ENCODE results near the gene RNF223.
"Not testable (repeated sequence)": the region's sequence is repeated elsewhere in the genome, so short reads cannot be mapped to it uniquely, and the experiment has no call there.

Gene RNF223

DNA sequence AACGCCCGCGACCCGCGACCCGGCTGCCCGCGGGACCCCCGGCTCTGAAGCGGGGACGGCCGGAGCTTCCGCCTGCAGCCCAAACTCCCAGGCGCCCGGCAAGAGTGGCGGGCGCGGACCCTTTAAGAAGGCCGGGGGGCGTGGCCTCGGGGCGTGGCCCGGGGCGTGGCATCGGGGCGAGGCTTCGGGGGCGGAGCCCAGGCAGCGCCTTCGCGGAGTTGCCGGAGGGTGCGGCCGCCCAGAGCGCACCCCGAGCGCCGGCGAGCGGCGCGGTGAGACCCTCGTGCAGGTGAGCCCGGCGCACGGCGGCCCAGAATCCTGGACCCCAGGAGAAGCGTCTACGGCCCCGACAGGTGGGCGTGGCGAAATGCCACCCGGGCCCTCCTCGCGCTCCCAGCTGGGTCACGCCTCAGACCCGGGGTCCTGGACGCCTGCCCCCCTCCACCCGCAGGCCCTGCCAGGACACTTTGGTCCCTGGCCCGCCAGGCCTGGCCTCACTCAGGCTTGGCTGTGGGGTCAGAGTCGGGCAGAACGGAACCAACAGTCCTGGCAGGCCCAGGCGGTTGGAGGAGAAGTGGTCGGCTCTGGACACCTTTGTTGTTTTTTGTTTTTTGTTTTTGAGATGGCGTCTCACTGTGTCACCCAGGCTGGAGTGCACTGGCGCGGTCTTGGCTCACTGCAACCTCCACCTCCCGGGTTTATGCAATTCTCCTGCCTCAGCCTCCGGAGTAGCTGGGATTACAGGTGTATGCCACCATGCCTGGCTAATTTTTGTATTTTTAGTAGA is 14.4 kb downstream of the RNF223 start:
- DNase-seq (ENCODE audit: low spot score), result peak; percentile 54

DNA sequence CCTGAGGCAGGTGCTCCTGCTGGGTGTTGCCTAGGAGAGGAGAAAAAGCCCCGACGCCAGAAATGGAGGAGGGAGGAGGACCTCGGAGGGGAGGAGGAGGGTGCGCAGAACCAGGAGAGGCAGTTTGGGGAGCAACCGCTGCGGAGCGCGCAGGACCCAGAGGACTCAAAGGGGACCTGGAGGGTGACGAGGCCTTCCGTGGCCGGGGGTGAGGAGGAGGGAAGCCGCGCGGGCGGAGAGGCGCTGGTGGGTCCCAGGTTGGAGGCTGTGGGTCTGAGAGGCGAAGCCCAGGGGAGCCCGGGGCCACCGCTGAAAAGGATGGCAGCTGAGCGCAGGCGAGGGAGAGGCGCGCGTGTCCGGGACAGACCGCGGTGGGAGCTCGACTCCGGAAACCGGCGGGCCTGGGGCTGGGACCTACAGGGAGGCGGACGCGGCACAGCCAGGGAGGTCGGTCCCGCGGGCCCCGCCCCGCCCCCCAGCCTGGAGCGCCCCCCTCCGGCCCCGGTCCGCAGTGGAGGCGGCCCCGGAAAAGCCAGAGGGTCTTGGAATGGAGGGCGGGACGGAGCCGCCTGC is 15.1 kb downstream of the RNF223 start:
- no peak for DNase-seq (ENCODE audit: low spot score)

DNA sequence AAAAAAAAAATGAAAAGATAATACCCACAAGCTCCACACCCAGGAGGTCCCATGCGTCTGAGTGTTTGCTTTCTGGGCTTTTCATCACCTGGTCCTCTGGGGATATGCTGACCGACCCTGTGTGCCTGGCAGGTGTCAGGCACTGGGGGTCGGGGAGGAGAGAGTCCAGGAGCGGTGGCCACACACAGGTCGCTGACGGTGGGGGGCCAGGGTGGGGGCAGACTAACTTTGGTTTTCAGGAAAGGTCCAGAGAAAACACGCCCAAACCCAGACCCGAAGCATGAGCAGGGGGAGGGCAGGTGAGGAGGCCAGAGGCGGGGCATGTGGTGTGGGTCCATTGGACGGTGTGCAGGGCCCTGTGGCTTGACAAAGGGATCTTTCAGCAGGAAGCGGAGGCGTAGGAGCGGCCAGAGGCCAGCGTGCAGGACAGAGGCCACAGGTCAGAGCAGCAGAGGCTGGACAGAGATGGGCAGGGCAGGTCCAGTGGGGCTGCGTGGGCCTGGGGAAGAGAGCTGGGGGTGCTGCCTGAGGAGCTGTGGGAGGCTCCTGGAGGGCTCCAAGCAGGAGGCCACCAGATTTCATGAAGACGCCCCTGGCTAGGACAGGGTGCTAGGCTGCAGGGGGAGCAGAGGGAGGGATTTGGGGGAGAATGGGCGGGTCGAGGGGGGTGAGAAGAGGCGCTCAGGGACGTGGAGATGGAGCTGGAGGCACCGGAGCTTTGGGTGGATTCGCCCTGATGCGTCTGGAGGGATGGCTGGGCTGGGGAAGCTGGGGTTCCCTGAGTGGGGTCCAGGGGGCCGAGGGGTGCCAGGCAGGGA is 15.8 kb downstream of the RNF223 start:
- DNase-seq (ENCODE audit: low spot score), result no peak

DNA sequence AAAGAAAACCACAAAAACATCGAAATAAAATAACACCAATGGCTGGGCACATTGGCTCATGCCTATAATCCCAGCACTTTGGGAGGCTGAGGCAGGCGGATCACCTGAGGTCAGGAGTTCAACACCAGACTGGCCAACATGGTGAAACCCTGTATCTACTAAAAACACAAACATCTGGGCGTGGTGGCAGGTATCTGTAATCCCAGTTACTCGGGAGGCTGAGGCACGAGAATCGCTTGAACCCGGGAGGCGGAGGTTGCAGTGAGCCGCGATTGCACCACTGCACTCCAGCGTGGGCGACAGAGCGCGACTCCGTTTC is 16.4 kb downstream of the RNF223 start:
- not testable (repeated sequence) for DNase-seq (ENCODE audit: low spot score)

DNA sequence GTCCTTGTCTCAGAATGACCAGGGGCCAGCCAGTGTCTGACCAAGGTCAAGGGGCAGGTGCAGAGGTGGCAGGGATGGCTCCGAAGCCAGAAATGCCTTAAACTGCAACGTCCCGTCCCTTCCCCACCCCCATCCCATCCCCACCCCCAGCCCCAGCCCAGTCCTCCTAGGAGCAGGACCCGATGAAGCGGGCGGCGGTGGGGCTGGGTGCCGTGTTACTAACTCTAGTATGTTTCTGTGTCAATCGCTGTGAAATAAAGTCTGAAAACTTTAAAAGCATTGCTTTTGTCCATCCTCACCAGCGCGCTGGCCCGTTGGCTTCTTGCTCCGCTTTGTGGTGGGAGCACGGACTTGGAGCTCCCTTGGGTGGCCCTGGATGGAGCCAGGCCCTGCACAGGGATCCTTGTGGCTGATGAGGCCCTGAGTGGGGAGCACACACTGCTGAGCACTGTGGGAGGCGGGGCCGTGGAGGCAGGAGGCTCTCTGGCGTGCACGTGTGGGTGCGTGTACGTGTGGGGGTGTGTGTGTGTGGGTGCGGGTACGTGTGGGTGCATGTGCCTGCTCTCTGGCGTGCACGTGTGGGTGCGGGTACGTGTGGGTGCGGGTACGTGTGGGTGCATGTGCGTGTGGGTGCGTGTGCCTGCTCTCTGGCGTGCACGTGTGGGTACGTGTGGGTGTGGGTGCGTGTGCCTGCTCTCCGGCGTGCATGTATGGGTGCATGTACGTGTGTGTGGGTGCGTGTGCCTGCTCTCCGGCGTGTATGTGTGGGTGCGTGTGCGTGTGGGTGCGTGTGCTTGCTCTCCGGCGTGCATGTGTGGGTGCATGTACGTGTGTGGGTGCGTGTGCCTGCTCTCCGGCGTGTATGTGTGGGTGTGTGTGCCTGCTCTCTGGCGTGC is 18.0 kb downstream of the RNF223 start:
- no peak for DNase-seq (ENCODE audit: low spot score)

DNA sequence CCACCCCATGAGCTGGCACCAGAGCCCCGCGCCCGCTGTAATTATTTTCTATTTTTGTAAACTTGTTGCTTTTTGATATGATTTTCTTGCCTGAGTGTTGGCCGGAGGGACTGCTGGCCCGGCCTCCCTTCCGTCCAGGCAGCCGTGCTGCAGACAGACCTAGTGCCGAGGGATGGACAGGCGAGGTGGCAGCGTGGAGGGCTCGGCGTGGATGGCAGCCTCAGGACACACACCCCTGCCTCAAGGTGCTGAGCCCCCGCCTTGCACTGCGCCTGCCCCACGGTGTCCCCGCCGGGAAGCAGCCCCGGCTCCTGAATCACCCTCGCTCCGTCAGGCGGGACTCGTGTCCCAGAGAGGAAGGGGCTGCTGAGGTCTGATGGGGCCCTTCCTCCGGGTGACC is 19.1 kb downstream of the RNF223 start:
- DNase-seq (ENCODE audit: low spot score), result no peak

DNA sequence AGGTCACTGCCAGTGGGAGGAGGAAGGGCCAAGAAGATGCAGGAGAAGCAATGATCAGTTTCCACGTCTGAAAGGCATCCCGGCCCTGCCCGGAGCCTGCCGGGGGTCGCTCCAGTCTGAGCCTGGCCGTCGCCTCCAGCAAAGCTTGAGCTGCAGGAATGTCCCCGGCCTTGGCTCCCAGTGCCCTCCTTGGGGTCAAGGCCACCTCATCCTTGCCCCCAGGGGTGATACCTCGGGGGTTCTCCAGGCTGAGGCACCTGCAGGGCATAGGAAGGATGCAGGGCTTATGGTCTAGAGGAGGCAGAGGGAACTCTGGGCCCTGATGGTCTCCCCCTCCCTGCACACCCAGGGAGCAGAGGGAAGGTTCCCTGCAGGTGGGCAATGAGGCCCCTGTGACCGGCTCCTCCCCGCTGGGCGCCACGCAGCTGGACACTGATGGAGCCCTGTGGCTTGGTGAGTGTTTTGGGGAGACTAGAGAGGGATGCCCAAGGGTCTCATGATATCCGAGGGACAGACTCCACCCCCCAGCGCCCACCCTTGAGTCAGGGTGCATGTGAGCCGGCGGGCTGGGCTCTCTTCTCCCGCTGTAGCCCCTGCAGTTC is 19.9 kb downstream of the RNF223 start:
- DNase-seq (ENCODE audit: low spot score), result no peak

DNA sequence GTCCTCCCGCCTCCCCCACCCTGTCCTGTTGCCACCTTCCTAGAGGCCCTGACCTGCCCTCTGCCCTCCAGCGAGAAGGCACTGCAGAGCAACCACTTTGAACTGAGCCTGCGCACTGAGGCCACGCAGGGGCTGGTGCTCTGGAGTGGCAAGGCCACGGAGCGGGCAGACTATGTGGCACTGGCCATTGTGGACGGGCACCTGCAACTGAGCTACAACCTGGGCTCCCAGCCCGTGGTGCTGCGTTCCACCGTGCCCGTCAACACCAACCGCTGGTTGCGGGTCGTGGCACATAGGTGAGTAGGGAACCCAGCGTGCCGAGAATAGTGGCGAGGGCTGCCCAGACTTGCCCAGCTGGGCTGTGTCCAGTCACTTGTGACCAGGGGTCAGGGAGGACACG is 20.4 kb downstream of the RNF223 start:
- no peak for DNase-seq (ENCODE audit: low spot score)

DNA sequence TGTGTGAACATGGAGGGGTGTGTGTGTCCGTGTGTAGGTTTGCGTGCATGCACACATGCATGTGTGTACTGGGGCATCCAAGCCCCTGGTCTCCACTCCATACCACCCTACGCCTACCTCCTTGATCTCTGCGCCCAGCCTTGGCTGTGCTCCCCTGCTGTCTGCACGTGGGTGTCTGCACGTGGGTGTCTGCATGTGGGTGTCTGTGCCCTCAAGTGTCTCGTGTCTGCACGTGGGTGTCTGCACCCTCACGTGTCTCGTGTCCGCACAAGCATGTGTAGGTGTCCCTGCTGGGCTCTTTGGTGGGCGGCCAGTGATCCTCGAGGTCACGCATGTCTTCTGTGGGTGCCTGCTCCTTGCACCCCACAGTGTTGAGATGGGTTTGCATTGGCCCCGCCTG is 21.1 kb downstream of the RNF223 start:
- DNase-seq (ENCODE audit: low spot score), result no peak

DNA sequence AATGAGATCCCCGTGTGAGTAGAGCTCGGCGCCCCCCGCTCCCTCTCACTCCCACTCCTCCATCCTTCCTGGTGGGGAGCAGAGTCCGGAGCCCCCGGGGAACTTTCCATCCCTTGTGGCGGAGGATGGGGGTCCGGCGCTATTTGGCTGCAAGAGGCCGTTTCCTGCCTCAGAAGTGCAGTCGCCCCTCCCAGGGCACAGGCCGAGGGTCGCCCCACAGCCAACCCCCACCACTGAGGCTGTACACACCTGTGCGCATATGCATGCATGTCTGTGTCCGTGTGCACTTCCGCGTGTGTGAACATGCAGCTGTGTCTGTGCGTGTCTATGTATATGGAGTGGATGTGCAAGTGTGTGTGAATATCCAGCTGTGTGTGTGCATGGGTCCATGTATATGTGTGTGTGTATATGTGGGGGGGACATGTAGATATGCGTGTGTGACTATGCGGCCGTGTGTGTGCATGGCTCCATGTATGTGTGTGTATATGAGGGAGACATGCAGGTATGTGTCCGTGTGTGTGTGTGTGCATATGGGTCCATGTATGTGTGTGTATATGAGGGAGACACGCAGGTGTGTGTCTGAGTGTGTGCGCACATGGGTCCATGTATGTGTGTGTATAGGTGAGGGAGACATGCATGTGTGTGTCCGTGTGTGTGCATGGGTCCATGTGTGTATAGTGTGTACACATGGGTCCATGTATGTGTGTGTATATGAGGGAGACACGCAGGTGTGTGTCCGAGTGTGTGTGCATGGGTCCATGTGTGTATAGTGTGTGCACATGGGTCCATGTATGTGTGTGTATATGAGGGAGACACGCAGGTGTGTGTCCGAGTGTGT is 21.9 kb downstream of the RNF223 start:
- no peak for DNase-seq (ENCODE audit: low spot score)

DNA sequence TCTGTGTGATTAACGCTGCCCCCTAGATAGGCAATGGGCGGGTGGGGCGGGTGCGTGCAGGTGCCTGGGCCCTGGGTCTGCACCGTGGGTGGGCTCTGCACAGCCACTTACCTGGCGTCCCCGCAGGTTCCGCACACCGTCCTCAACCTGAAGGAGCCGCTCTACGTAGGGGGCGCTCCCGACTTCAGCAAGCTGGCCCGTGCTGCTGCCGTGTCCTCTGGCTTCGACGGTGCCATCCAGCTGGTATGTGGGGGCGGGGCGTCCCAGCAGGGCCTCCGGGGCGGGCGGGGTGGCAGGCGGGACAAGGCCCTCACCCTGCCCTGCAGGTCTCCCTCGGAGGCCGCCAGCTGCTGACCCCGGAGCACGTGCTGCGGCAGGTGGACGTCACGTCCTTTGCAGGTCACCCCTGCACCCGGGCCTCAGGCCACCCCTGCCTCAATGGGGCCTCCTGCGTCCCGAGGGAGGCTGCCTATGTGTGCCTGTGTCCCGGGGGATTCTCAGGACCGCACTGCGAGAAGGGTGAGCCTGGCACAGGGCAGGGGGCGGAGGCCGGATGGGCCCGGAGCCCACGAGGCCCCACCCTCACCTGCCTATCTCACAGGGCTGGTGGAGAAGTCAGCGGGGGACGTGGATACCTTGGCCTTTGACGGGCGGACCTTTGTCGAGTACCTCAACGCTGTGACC is 22.8 kb downstream of the RNF223 start:
- no peak for DNase-seq (ENCODE audit: low spot score)

DNA sequence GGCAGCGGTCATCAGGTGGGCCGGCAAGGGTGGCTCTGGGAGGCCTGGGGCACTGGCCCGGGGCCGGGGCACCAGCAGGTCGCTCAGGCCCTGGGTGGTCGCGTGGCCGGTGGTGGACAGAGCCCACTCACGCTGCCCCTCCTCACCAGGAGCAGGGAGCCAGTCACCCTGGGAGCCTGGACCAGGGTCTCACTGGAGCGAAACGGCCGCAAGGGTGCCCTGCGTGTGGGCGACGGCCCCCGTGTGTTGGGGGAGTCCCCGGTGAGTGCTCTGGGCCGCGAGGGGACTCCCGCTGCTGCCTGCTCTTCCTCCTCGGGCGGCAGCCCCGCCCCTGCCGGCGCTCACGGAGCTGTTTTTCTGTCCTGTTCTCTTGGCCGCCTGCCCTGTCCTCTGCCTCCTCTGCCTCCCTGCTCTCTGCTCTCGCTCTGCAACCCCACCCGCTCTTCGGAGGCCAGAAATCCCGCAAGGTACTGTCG is 23.5 kb downstream of the RNF223 start:
- no peak for DNase-seq (ENCODE audit: low spot score)

DNA sequence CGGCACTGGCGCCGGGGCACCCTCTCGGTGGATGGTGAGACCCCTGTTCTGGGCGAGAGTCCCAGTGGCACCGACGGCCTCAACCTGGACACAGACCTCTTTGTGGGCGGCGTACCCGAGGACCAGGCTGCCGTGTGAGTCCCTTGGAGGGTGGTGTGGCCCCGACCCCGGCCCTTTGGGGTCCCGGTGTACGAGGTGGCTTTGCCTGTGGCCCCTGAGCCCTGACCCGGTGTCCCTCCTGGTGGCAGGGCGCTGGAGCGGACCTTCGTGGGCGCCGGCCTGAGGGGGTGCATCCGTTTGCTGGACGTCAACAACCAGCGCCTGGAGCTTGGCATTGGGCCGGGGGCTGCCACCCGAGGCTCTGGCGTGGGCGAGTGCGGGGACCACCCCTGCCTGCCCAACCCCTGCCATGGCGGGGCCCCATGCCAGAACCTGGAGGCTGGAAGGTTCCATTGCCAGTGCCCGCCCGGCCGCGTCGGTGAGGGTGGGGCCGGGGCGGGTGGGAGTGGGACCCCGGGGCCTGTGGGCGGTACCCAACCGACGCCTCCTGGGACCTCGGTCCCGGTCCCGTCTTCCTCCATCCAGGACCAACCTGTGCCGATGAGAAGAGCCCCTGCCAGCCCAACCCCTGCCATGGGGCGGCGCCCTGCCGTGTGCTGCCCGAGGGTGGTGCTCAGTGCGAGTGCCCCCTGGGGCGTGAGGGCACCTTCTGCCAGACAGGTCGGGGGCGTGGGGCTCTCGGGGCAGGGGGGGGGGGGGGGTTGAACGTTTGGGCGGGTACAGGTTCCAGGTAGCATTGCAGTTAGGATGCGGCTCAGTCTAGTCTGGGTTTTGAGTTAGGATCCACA is 24.6 kb downstream of the RNF223 start:
- no peak for DNase-seq (ENCODE audit: low spot score)

DNA sequence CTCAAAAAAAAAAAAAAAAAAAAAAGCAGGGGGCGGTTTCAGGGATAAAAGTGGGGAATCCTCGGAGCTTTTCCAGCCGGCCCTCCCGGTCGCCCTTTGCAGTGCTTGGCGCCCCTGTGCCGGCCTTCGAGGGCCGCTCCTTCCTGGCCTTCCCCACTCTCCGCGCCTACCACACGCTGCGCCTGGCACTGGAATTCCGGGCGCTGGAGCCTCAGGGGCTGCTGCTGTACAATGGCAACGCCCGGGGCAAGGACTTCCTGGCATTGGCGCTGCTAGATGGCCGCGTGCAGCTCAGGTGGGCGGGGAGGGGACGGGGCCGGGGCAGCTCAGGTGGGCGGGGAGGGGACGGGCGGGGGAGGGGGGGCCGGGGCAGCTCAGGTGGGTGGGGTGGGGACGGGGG is 25.3 kb downstream of the RNF223 start:
- no peak for DNase-seq (ENCODE audit: low spot score)

DNA sequence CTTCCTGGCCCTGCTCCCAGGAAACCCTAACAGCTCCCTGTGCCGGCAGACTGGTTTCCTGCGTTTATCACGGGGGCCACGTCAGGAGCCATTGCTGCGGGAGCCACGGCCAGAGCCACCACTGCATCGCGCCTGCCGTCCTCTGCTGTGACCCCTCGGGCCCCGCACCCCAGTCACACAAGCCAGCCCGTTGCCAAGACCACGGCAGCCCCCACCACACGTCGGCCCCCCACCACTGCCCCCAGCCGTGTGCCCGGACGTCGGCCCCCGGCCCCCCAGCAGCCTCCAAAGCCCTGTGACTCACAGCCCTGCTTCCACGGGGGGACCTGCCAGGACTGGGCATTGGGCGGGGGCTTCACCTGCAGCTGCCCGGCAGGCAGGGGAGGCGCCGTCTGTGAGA is 26.1 kb downstream of the RNF223 start:
- DNase-seq (ENCODE audit: low spot score), result no peak

DNA sequence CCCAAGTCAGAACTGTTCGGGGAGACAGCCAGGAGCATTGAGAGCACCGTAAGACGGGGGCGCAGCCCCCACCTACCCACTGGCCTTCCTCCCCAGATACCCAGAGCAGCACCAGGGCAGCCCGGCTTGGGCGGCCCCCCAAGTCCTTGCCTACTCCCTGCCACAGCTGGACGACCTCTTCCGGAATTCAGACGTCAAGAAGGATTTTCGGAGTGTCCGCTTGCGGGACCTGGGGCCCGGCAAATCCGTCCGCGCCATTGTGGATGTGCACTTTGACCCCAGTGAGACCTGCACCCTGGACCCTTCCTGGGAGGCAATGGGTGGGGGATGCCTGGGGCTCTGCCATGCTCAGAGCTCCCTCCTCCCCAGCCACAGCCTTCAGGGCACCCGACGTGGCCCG is 26.7 kb downstream of the RNF223 start:
- DNase-seq (ENCODE audit: low spot score), result no peak

DNA sequence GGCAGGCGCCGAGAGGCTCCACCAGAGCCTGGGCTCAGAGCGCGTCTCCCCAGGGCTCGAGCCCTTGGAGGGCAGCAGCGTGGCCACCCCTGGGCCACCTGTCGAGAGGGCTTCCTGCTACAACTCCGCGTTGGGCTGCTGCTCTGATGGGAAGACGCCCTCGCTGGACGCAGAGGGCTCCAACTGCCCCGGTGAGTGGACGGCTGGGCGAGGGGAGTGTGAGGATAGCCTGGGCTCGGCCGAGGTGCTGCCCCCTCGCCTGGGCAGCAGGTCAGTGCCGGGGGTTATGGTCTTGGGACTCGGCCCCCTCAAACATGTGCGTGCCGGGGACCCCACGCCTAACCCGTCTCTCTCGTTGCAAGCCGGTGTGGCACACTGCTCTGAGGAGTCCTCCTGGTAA is 27.3 kb downstream of the RNF223 start:
- no peak for DNase-seq (ENCODE audit: low spot score)

DNA sequence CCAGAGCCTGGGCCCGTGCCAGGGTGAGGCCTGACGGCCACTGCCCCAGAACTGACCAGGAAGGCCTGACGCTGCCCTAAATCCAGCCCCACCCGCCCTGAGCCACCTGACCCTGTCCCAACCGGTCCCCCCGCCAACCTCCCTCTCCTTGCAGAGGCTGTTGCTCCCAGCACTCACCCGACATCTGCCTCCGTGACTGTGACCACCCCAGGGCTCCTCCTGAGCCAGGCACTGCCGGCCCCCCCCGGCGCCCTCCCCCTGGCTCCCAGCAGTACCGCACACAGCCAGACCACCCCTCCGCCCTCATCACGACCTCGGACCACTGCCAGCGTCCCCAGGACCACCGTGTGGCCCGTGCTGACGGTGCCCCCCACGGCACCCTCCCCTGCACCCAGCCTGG is 27.9 kb downstream of the RNF223 start:
- DNase-seq (ENCODE audit: low spot score), result no peak

DNA sequence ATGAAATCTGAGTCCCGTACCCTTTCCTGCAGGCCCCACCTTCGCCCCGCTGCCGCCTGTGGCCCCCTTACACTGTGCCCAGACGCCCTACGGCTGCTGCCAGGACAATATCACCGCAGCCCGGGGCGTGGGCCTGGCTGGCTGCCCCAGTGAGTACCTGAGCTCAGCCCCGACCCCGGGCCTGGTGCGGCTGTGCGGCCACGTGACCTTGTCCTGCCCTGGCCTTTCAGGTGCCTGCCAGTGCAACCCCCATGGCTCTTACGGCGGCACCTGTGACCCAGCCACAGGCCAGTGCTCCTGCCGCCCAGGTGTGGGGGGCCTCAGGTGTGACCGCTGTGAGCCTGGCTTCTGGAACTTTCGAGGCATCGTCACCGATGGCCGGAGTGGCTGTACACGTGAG is 29.0 kb downstream of the RNF223 start:
- DNase-seq (ENCODE audit: low spot score), result no peak

Measured in globus pallidus (tissue), 1 donor.